ENCODE measurements around the gene SAMD13.

Gene SAMD13

DNA sequence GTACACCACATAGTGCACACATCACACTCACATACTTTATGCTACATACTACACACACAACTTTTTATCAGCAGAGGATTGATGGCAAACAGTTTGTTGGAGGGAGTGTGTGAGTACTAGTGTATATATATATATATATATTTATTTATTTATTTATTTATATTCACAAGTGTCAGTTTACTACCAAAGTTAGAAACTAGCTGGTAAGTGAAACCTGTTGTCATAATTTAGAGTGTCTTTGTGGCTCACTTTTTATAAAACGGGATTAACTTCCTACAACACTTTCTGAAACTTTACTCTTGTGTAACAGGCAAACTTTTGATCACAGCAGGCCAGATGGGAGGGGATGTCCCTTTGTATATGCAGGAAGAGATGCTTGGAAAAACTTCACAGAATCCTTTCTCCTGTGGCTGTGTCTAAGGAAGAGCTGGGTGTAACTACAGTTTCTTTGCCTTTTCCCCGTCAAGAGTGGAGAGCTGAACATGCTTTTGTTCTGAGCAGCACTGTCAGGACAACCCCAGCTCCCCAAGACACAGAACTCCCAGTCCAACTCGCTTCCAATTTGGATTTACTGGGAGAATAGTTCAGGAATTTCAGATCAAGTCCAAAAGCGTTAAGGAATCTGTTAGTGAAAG, 1.9 kb upstream of the SAMD13 start:
- H3K36me3 ChIP-seq (ENCODE audit: control insufficient read depth, insufficient read depth, low read length) = no peaks in the 10 kb centered on the region
- 33% methylated on average over 3 of the region's 4 CpGs; no CpG with 5 or more reads in 1 of the 2 experiments for WGBS, 2 experiments (ENCODE audit: insufficient coverage in 2 of 2)
- peaks cover 13% of the 10 kb centered on the region for H3K9me3 ChIP-seq (ENCODE audit: control insufficient read depth, low read length)
- H3K4me3 ChIP-seq (ENCODE audit: extremely low read depth, insufficient read depth, low read length, poor library complexity, severe bottlenecking) = peak overlapping the region; percentile 83
- no peaks in the 10 kb centered on the region for H3K4me1 ChIP-seq (ENCODE audit: control insufficient read depth, insufficient read depth, low read length, poor library complexity, severe bottlenecking)
- no peak overlapping the region for H3K27ac ChIP-seq (ENCODE audit: low read depth, low read length, severe bottlenecking)

GRCh38 chr1:84300501-84300900, 1.0 kb upstream of the SAMD13 start:
- no peaks in the 10 kb centered on the region for H3K4me1 ChIP-seq (ENCODE audit: control insufficient read depth, insufficient read depth, low read length, poor library complexity, severe bottlenecking)
- H3K27ac ChIP-seq (ENCODE audit: low read depth, low read length, severe bottlenecking) = no peak overlapping the region
- peaks cover 8% of the 10 kb centered on the region for H3K9me3 ChIP-seq (ENCODE audit: control insufficient read depth, low read length)
- no peaks in the 10 kb centered on the region for H3K36me3 ChIP-seq (ENCODE audit: control insufficient read depth, insufficient read depth, low read length)
- no CpG with 5 or more reads among the region's 1 CpG for WGBS, 2 experiments (ENCODE audit: insufficient coverage in 2 of 2)
- no peak overlapping the region for H3K4me3 ChIP-seq (ENCODE audit: extremely low read depth, insufficient read depth, low read length, poor library complexity, severe bottlenecking)

DNA sequence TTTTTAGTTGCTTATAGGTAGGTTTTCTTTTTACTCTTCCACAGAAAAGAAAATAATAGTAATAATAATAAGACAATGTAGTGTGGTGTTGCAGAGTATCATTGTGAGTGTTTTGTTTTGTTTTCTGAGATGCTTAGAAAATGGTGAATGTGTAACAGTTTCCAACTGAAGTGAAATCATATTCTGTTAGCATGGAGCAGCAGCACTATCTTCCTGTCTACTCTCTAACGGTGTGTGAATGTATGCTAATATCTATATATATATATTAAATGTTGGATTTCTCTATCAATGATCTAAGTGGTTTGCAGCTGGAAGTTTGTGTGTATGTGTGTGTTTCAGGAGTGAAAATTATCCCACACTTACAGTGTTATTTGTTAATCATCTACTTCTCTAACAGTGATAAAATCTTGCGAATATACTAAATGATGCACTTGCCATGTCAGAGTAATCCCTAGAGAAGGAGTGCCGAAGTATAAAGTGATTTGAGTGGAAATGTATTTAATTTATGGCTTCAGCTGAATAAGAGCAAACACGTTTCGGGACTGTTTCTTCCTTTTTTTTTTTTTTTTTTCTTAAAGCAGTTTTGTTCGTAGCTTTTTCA, 377 bp downstream of the SAMD13 start:
- H3K36me3 ChIP-seq (ENCODE audit: control insufficient read depth, insufficient read depth, low read length) = no peaks in the 10 kb centered on the region
- WGBS, 2 experiments (ENCODE audit: insufficient coverage in 2 of 2) = 100% methylated on average over 1 to 2 of the region's 6 CpGs
- no peak overlapping the region for H3K27ac ChIP-seq (ENCODE audit: low read depth, low read length, severe bottlenecking)
- H3K4me3 ChIP-seq (ENCODE audit: extremely low read depth, insufficient read depth, low read length, poor library complexity, severe bottlenecking) = no peak overlapping the region
- H3K4me1 ChIP-seq (ENCODE audit: control insufficient read depth, insufficient read depth, low read length, poor library complexity, severe bottlenecking) = no peaks in the 10 kb centered on the region
- no peaks in the 10 kb centered on the region for H3K9me3 ChIP-seq (ENCODE audit: control insufficient read depth, low read length)

GRCh38 chr1:84303314-84303830, 1.9 kb downstream of the SAMD13 start:
- H3K9me3 ChIP-seq (ENCODE audit: control insufficient read depth, low read length) = peaks cover 4% of the 10 kb centered on the region
- no peaks in the 10 kb centered on the region for H3K36me3 ChIP-seq (ENCODE audit: control insufficient read depth, insufficient read depth, low read length)
- no peak overlapping the region for H3K4me3 ChIP-seq (ENCODE audit: extremely low read depth, insufficient read depth, low read length, poor library complexity, severe bottlenecking)
- peak overlapping the region; percentile 68 for H3K27ac ChIP-seq (ENCODE audit: low read depth, low read length, severe bottlenecking)
- H3K4me1 ChIP-seq (ENCODE audit: control insufficient read depth, insufficient read depth, low read length, poor library complexity, severe bottlenecking) = no peaks in the 10 kb centered on the region
- 25 to 100% methylated on average over 1 of the region's 3 CpGs for WGBS, 2 experiments (ENCODE audit: insufficient coverage in 2 of 2)

- Histone ChIP-seq H3K9me3 (ENCODE audit: control insufficient read depth, low read length) (peaks cover 4% of the 10 kb centered on the region), H3K4me1 (ENCODE audit: control insufficient read depth, insufficient read depth, low read length, poor library complexity, severe bottlenecking) (no peaks in the 10 kb centered on the region), H3K4me3 (ENCODE audit: extremely low read depth, insufficient read depth, low read length, poor library complexity, severe bottlenecking) (no peak overlapping the region), H3K36me3 (ENCODE audit: control insufficient read depth, insufficient read depth, low read length) (no peaks in the 10 kb centered on the region), H3K27ac (ENCODE audit: low read depth, low read length, severe bottlenecking) (no peak overlapping the region)
- WGBS, 2 experiments (ENCODE audit: insufficient coverage in 2 of 2) = 100% methylated on average over 1 of the region's 2 CpGs; no CpG with 5 or more reads in 1 of the 2 experiments
Observed at GRCh38 chr1:84307398-84307797, 5.9 kb downstream of the SAMD13 start.

DNA sequence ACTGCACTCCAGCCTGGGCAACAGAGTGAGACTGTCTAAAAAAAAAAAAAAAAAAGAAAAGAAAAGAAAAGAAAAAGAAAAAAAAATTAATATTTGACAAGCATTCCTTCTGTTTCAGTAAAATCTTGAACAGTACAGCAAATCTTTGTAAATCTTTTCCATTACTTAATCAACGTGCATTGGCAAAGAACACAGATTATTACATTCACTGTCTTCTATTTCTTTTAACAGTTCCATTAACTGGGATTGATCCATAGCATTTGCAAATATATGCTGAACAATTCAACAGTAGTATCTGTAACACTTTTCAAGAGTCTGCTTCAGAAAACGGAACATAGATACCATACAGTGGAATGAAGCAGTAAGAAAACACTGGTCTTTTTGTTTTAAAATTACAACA, 9.8 kb downstream of the SAMD13 start:
- 80% methylated on average over 1 of the region's 2 CpGs for WGBS, 2 experiments (ENCODE audit: insufficient coverage in 2 of 2)
- no peak overlapping the region for H3K4me3 ChIP-seq (ENCODE audit: extremely low read depth, insufficient read depth, low read length, poor library complexity, severe bottlenecking)
- H3K9me3 ChIP-seq (ENCODE audit: control insufficient read depth, low read length) = peaks cover 4% of the 10 kb centered on the region
- H3K36me3 ChIP-seq (ENCODE audit: control insufficient read depth, insufficient read depth, low read length) = no peaks in the 10 kb centered on the region
- H3K27ac ChIP-seq (ENCODE audit: low read depth, low read length, severe bottlenecking) = no peak overlapping the region
- no peaks in the 10 kb centered on the region for H3K4me1 ChIP-seq (ENCODE audit: control insufficient read depth, insufficient read depth, low read length, poor library complexity, severe bottlenecking)

GRCh38 chr1:84319662-84320061, 18.2 kb downstream of the SAMD13 start:
- WGBS, 2 experiments (ENCODE audit: insufficient coverage in 2 of 2) = 71 to 100% methylated on average over 1 of the region's 1 CpG

GRCh38 chr1:84327830-84328229, 26.3 kb downstream of the SAMD13 start:
- no peak overlapping the region for H3K4me3 ChIP-seq (ENCODE audit: extremely low read depth, insufficient read depth, low read length, poor library complexity, severe bottlenecking)
- no peaks in the 10 kb centered on the region for H3K9me3 ChIP-seq (ENCODE audit: control insufficient read depth, low read length)
- H3K36me3 ChIP-seq (ENCODE audit: control insufficient read depth, insufficient read depth, low read length) = no peaks in the 10 kb centered on the region
- 91 to 100% methylated on average over 2 of the region's 3 CpGs for WGBS, 2 experiments (ENCODE audit: insufficient coverage in 2 of 2)
- H3K27ac ChIP-seq (ENCODE audit: low read depth, low read length, severe bottlenecking) = no peak overlapping the region
- H3K4me1 ChIP-seq (ENCODE audit: control insufficient read depth, insufficient read depth, low read length, poor library complexity, severe bottlenecking) = no peaks in the 10 kb centered on the region

More at GRCh38 chr1:84319662-84320061, 18.2 kb downstream of the SAMD13 start:
- H3K9me3 ChIP-seq (ENCODE audit: control insufficient read depth, low read length) = no peaks in the 10 kb centered on the region
- no peaks in the 10 kb centered on the region for H3K4me1 ChIP-seq (ENCODE audit: control insufficient read depth, insufficient read depth, low read length, poor library complexity, severe bottlenecking)
- no peak overlapping the region for H3K27ac ChIP-seq (ENCODE audit: low read depth, low read length, severe bottlenecking)
- no peak overlapping the region for H3K4me3 ChIP-seq (ENCODE audit: extremely low read depth, insufficient read depth, low read length, poor library complexity, severe bottlenecking)
- H3K36me3 ChIP-seq (ENCODE audit: control insufficient read depth, insufficient read depth, low read length) = no peaks in the 10 kb centered on the region

DNA sequence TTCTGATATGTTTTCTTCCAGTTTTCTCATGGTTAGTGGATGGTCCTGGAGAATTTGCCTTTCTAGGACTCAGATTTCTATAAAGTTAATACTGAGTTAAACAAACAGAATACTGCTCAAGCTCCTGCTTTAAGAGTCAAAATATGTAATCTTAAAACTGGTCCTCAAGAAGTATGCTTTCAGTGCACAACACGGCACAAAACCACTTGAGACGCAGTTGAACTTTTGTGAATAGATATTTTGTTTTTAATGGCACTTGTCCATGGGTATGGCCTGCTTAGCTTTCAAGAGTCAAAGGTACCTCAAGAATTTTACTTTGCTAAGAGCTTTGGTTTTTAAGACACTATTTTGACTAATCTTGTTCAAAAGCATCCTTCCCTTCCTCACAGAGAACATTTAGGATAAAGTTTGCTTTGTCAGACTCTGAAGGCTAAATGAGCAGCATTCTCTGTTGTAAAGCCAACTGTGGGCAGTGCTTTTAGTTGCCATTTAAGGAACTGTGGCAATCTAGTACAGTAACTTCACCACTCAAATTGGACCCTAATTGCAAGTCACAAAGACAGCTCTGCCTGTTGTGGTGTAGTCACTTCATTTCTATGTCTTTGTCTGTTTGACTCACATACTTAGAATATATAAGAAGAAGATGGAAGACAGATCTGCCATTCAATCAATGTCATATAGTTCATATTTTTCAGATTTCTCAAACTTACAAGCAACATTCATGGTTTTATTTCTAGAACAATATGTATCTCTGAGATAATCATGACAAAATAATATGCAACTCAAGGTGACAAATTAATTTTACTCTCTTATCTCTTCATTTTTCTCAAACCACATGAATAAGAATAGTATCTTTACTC, 28.8 kb downstream of the SAMD13 start:
- Histone ChIP-seq H3K9me3 (ENCODE audit: control insufficient read depth, low read length) (no peaks in the 10 kb centered on the region), H3K4me3 (ENCODE audit: extremely low read depth, insufficient read depth, low read length, poor library complexity, severe bottlenecking) (no peak overlapping the region), H3K27ac (ENCODE audit: low read depth, low read length, severe bottlenecking) (no peak overlapping the region), H3K36me3 (ENCODE audit: control insufficient read depth, insufficient read depth, low read length) (no peaks in the 10 kb centered on the region), H3K4me1 (ENCODE audit: control insufficient read depth, insufficient read depth, low read length, poor library complexity, severe bottlenecking) (no peaks in the 10 kb centered on the region)
- WGBS, 2 experiments (ENCODE audit: insufficient coverage in 2 of 2) = 80 to 94% methylated on average over 1 to 2 of the region's 2 CpGs

GRCh38 chr1:84339503-84339902, 38.0 kb downstream of the SAMD13 start:
- H3K4me3 ChIP-seq (ENCODE audit: extremely low read depth, insufficient read depth, low read length, poor library complexity, severe bottlenecking) = no peak overlapping the region
- no peaks in the 10 kb centered on the region for H3K36me3 ChIP-seq (ENCODE audit: control insufficient read depth, insufficient read depth, low read length)
- H3K9me3 ChIP-seq (ENCODE audit: control insufficient read depth, low read length) = peaks cover 15% of the 10 kb centered on the region
- WGBS, 2 experiments (ENCODE audit: insufficient coverage in 2 of 2) = 79 to 92% methylated on average over 3 of the region's 3 CpGs
- no peak overlapping the region for H3K27ac ChIP-seq (ENCODE audit: low read depth, low read length, severe bottlenecking)
- H3K4me1 ChIP-seq (ENCODE audit: control insufficient read depth, insufficient read depth, low read length, poor library complexity, severe bottlenecking) = peaks cover under 1% of the 10 kb centered on the region

Data from mesodermal cell (in vitro differentiated cells).